Left ventricle myocardium inferior (tissue), 1 donor: Measurements from ENCODE around the gene ASB18. TPM values are rescaled to one million over a fixed set of nuclear protein-coding genes. Genes with fewer than 3 reads are reported as not detected.

Experiments
- DNase-seq: peaks from one replicate; pipeline ENCODE4 v3.0.0-alpha.2; 2020
- H3K27ac ChIP-seq: fragments of 200-600 bp; replicated peaks from 2 replicates; pipeline ENCODE4 v1.8.0; 2021
- H3K27me3 ChIP-seq: fragments of 200-600 bp; 2 replicates; pipeline ENCODE4 v1.8.0; 2021; ENCODE audit warnings: low read depth
- H3K36me3 ChIP-seq: fragments of 200-600 bp; 2 replicates; pipeline ENCODE4 v1.8.0; 2021
- H3K4me1 ChIP-seq: fragments of 200-600 bp; 2 replicates; pipeline ENCODE4 v1.8.0; 2021
- H3K4me3 ChIP-seq: fragments of 200-600 bp; 2 replicates; pipeline ENCODE4 v1.8.0; 2021; ENCODE audit warnings: mild to moderate bottlenecking, moderate library complexity
- H3K9me3 ChIP-seq: fragments of 200-600 bp; replicated peaks from 2 replicates; pipeline ENCODE4 v1.8.0; 2021
- CTCF ChIP-seq: fragments of 200-600 bp; IDR thresholded peaks from 2 replicates; pipeline ENCODE4 v1.8.0; 2021; ENCODE audit warnings: antibody characterized with exemption, mild to moderate bottlenecking, borderline replicate concordance
- intact Hi-C: fragments of 100-400 bp; cut with micrococcal nuclease; formaldehyde crosslinking; loops from one replicate; pipeline ENCODE4 v1.11.0; 2022
- total RNA-seq: library from RNA; stranded (reverse); fragmentation: NEBNext Ultra II Directional; extraction: Animal tissue kit (Norgen Biotek cat#: 25700); gene quantifications from one replicate; pipeline ENCODE4 v1.2.1, GENCODE V29; 2021
- donor health status: DM: no; HTN: yes; CAD: no; lungs with severe emphysema.

The ASB18 gene
- total RNA-seq, 1 donor from 2014 or later, result 11.3 TPM

DNA sequence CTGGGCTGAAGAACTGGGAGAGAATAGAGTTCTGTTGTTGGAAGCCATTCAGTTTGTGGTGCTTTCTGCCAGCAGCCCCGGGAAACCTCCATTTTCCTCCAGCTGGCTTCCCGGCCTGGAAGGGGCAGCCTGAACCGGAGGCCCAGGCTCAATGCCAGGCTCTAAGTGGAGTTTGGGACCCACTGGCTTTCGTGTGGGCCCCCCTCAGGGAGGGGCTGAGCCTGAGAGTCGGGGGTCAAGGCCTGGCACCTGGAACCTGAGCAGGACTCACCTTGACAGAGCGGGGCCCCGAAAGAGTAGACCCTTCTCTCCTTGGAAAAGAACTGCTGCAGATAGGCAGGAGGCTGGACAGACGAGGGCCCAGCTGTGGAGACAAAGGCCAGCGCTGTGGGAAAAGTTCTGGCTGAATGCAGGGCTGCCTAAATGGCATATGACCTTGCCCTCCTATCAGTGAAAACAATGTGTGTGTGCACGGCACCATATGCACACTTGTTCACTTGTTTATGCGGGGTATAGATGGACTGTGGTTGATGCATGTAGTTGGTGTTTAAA is 34.8 kb upstream of the ASB18 start:
- H3K4me3 ChIP-seq, result no peak overlapping the region
- no peak for TF ChIP-seq CTCF
- H3K4me1 ChIP-seq, result no peaks in the 10 kb centered on the region
- H3K36me3 ChIP-seq, result no peaks in the 10 kb centered on the region
- intact Hi-C loops, result no loop called here
- no peaks in the 10 kb centered on the region for H3K27me3 ChIP-seq
- DNase-seq, result no peak
- H3K9me3 ChIP-seq, result no peaks in the 10 kb centered on the region
- H3K27ac ChIP-seq, result no peak overlapping the region

- no peak for DNase-seq
- intact Hi-C loops, result no loop called here
- Histone ChIP-seq H3K27ac (no peak overlapping the region), H3K9me3 (no peaks in the 10 kb centered on the region), H3K4me1 (no peaks in the 10 kb centered on the region), H3K4me3 (no peak overlapping the region), H3K36me3 (no peaks in the 10 kb centered on the region), H3K27me3 (no peaks in the 10 kb centered on the region)
- no peak for TF ChIP-seq CTCF
Observed at GRCh38 chr2:236295481-236295880, 31.3 kb upstream of the ASB18 start.

DNA sequence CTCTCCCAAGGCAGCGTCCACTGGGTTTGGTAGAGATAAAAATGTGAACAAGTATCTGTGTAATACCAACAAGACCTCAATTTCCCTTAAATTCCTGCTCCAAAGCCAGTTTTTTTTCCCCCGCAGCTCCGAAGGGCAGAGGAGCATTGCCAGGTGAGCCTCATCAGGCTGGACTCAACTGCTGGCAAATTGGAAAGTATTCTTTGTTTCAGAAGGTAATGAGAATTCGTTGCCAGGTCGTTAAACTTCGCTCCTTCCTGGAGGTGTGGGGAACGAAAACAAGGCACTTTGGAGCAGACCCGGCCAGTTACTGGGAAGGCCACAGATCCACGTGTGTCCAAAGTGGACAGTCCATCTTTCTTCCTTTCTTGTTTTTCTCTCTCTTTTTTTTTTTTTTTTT is 30.4 kb upstream of the ASB18 start:
- intact Hi-C loops, result no loop called here
- H3K9me3 ChIP-seq, result no peaks in the 10 kb centered on the region
- H3K36me3 ChIP-seq, result no peaks in the 10 kb centered on the region
- H3K27ac ChIP-seq, result no peak overlapping the region
- H3K4me3 ChIP-seq, result no peak overlapping the region
- no peak for DNase-seq
- no peaks in the 10 kb centered on the region for H3K4me1 ChIP-seq
- H3K27me3 ChIP-seq, result peaks cover 7% of the 10 kb centered on the region
- no peak for TF ChIP-seq CTCF

GRCh38 chr2:236293241-236293810 is 29.1 kb upstream of the ASB18 start:
- Histone ChIP-seq H3K27me3 (peaks cover 19% of the 10 kb centered on the region), H3K36me3 (no peaks in the 10 kb centered on the region), H3K4me3 (no peak overlapping the region), H3K27ac (no peak overlapping the region), H3K9me3 (no peaks in the 10 kb centered on the region), H3K4me1 (no peaks in the 10 kb centered on the region)
- no peak for DNase-seq
- intact Hi-C loops, result no loop called here
- no peak for TF ChIP-seq CTCF

GRCh38 chr2:236291911-236292310 is 27.7 kb upstream of the ASB18 start:
- no peak for TF ChIP-seq CTCF
- intact Hi-C loops, result no loop called here
- Histone ChIP-seq H3K36me3 (no peaks in the 10 kb centered on the region), H3K27ac (no peak overlapping the region), H3K9me3 (no peaks in the 10 kb centered on the region), H3K27me3 (peaks cover 30% of the 10 kb centered on the region), H3K4me1 (no peaks in the 10 kb centered on the region), H3K4me3 (no peak overlapping the region)
- no peak for DNase-seq
